ENCODE results near the gene CCDC9B.

Gene CCDC9B

GRCh38 chr15:40285554-40286011 is 55.2 kb downstream of the CCDC9B start:
- no peaks in the 10 kb centered on the region for H3K9me3 ChIP-seq (ENCODE audit: control insufficient read depth, insufficient read depth, low read length)
- no peaks in the 10 kb centered on the region for H3K79me2 ChIP-seq (ENCODE audit: control insufficient read depth, low read length)
- 0 out of 2 replicates have a peak, but pooled peaks cover 3% of the 10 kb centered on the region for H3F3A ChIP-seq (ENCODE audit: control insufficient read depth, insufficient read depth)
- no peak overlapping the region for H3K27ac ChIP-seq (ENCODE audit: low read depth, low read length)
- H3K4me3 ChIP-seq (ENCODE audit: low read length): no peak overlapping the region
- no peak for TF ChIP-seq CTCF (IDR thresholded peaks at IDR 0.05; ENCODE audit: low read depth, low read length, poor library complexity, severe bottlenecking)
- TF ChIP-seq EZH2phosphoT487 (IDR thresholded peaks at IDR 0.05; ENCODE audit: borderline replicate concordance, low read length): no peak
- H3K9me2 ChIP-seq (replicated peaks; ENCODE audit: control insufficient read depth, low read length): no peaks in the 10 kb centered on the region
- no peak overlapping the region for H3K4me2 ChIP-seq (ENCODE audit: low read length)
- no peaks in the 10 kb centered on the region for H3K36me3 ChIP-seq (ENCODE audit: control insufficient read depth, low read length)
- peaks cover 23% of the 10 kb centered on the region for H3K4me1 ChIP-seq (ENCODE audit: control insufficient read depth, low read length)
- H3K27me3 ChIP-seq (ENCODE audit: control insufficient read depth, low read length): peaks cover 24% of the 10 kb centered on the region
- no peaks in the 10 kb centered on the region for H4K20me1 ChIP-seq (ENCODE audit: control insufficient read depth, insufficient read depth, low read depth, low read length)

DNA sequence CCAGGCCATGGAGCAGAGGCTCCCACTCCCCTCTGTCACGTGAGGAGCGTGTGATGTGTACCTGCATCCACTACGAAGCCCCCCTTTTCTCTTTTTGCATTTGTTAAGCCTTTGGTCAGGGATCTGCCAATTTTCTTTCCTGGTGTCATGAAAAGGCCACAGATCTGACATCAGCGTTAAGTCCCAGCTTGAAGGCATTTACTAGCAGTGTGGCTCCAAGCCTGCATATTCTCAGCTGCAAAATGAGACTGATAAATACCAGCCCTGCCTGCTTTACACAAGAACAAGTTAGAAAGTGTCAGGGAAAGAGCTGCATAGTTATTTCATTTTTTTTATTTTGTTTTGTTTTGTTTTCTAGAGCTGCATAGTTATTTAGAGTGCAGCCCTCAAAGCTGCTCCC is 55.6 kb downstream of the CCDC9B start:
- Histone ChIP-seq H3K9me2 (replicated peaks; ENCODE audit: control insufficient read depth, low read length) (no peaks in the 10 kb centered on the region), H3K4me2 (ENCODE audit: low read length) (no peak overlapping the region), H3K36me3 (ENCODE audit: control insufficient read depth, low read length) (no peaks in the 10 kb centered on the region), H3K4me3 (ENCODE audit: low read length) (no peak overlapping the region), H3F3A (ENCODE audit: control insufficient read depth, insufficient read depth) (0 out of 2 replicates have a peak, but pooled peaks cover 3% of the 10 kb centered on the region), H3K27me3 (ENCODE audit: control insufficient read depth, low read length) (peaks cover 24% of the 10 kb centered on the region), H3K27ac (ENCODE audit: low read depth, low read length) (no peak overlapping the region), H3K79me2 (ENCODE audit: control insufficient read depth, low read length) (no peaks in the 10 kb centered on the region), H3K9me3 (ENCODE audit: control insufficient read depth, insufficient read depth, low read length) (no peaks in the 10 kb centered on the region), H3K4me1 (ENCODE audit: control insufficient read depth, low read length) (peaks cover 21% of the 10 kb centered on the region), H4K20me1 (ENCODE audit: control insufficient read depth, insufficient read depth, low read depth, low read length) (no peaks in the 10 kb centered on the region)
- no peak for TF ChIP-seq CTCF (IDR thresholded peaks at IDR 0.05; ENCODE audit: low read depth, low read length, poor library complexity, severe bottlenecking)
- no peak for TF ChIP-seq EZH2phosphoT487 (IDR thresholded peaks at IDR 0.05; ENCODE audit: borderline replicate concordance, low read length)

DNA sequence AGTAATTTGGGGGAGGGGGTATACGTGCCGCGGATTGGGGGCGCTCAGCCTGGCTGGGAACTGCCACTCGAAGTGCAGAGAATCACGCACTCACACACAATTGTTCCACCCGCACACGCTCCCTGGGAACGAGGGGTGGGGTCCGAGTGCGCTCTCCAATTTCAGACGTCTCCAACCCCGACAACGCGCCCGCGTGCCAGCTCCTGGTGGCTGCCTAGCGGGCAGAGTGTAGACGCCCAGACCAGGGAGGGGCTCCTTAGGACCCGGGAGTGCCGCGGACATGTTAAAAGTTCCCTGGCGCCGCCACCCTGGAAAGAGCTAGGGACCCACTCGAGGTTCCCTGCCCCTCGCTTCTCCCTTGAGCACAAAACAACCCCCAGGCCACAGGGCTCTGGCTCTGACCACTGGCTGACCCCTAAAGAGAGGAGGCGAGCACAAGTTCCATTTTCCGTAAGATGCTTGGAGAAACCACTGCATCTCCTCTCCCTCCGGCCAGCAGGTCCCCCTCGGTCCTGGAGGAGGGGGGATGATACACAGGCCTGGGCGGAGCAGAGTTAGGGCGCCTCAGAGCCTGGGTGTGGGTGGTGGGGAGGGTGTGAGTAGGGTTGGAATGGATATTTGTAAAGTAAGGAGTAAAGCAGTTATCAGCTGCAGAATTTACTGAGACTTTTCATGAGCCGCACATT is 57.0 kb downstream of the CCDC9B start:
- no peaks in the 10 kb centered on the region for H3K9me3 ChIP-seq (ENCODE audit: control insufficient read depth, insufficient read depth, low read length)
- H3K27me3 ChIP-seq (ENCODE audit: control insufficient read depth, low read length): peaks cover 30% of the 10 kb centered on the region
- no peak overlapping the region for H3K4me2 ChIP-seq (ENCODE audit: low read length)
- H3K4me3 ChIP-seq (ENCODE audit: low read length): no peak overlapping the region
- no peaks in the 10 kb centered on the region for H3K9me2 ChIP-seq (replicated peaks; ENCODE audit: control insufficient read depth, low read length)
- H3K79me2 ChIP-seq (ENCODE audit: control insufficient read depth, low read length): no peaks in the 10 kb centered on the region
- H3K4me1 ChIP-seq (ENCODE audit: control insufficient read depth, low read length): peaks cover 12% of the 10 kb centered on the region
- H3K36me3 ChIP-seq (ENCODE audit: control insufficient read depth, low read length): no peaks in the 10 kb centered on the region
- 0 out of 2 replicates have a peak, but pooled peaks cover 3% of the 10 kb centered on the region for H3F3A ChIP-seq (ENCODE audit: control insufficient read depth, insufficient read depth)
- TF ChIP-seq EZH2phosphoT487 (IDR thresholded peaks at IDR 0.05; ENCODE audit: borderline replicate concordance, low read length) (no peak), CTCF (IDR thresholded peaks at IDR 0.05; ENCODE audit: low read depth, low read length, poor library complexity, severe bottlenecking) (no peak)
- H4K20me1 ChIP-seq (ENCODE audit: control insufficient read depth, insufficient read depth, low read depth, low read length): no peaks in the 10 kb centered on the region
- H3K27ac ChIP-seq (ENCODE audit: low read depth, low read length): no peak overlapping the region
